H1 (cell line): Measurements from ENCODE around the gene UBA3.

ENCODE experiments used
- EGR1 ChIP-seq: IDR thresholded peaks from 2 replicates; pipeline ENCODE4 v1.6.1; 2011; ENCODE audit warnings: low read depth, low read length, borderline replicate concordance
- MAFK ChIP-seq: IDR thresholded peaks from 2 replicates; pipeline ENCODE4 v1.6.1; 2012; ENCODE audit warnings: low read depth, mild to moderate bottlenecking, improper control_type of control experiment, low read length
- YY1 ChIP-seq: IDR thresholded peaks from 2 replicates; pipeline ENCODE4 v1.6.1; 2011; ENCODE audit warnings: low read depth, mild to moderate bottlenecking, low read length
- TF ChIP-seq, protein P1 (sequence below): IDR thresholded peaks from 2 replicates; pipeline ENCODE4 v1.6.1; 2011; ENCODE audit warnings: low read length, improper control_type of control experiment
- TF ChIP-seq, protein P2 (sequence below), 3 experiments: IDR thresholded peaks; 1 replicate in 2 of 3; 2 replicates in 1 of 3; pipeline versions ENCODE4 v1.5.1 to v1.6.1; 2011; ENCODE audit warnings: low read length in 3 of 3, mild to moderate bottlenecking in 3 of 3, inconsistent platforms in 2 of 3, low read depth in 1 of 3, moderate library complexity in 1 of 3; ENCODE audit not compliant: insufficient read depth in 1 of 3; ENCODE audit errors: control extremely low read depth in 1 of 3

DNA sequence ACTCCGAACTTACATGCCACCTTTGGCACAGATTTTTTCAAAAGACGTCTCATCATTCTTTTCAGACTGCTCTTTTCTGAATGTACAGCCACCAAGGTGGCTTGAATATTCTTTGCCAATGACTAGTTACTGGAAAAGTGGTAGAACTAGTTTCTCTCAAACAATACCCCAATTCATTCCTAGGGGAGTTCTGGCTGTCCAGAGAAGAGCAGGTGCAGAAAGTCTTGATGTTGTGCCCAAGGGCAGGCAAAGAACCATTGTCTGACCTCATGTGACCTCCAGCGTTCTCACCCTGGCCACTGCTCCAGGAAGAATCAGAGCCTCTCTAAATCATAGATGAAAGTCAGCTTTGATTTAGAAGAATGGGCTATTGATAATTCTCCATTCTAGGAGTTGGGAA, 36.7 kb upstream of the UBA3 start:
- TF ChIP-seq MAFK (no peak), YY1 (no peak), EGR1 (no peak)
- TF ChIP-seq, protein P1, sequence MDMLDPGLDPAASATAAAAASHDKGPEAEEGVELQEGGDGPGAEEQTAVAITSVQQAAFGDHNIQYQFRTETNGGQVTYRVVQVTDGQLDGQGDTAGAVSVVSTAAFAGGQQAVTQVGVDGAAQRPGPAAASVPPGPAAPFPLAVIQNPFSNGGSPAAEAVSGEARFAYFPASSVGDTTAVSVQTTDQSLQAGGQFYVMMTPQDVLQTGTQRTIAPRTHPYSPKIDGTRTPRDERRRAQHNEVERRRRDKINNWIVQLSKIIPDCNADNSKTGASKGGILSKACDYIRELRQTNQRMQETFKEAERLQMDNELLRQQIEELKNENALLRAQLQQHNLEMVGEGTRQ, result no peak
- TF ChIP-seq, protein P2, sequence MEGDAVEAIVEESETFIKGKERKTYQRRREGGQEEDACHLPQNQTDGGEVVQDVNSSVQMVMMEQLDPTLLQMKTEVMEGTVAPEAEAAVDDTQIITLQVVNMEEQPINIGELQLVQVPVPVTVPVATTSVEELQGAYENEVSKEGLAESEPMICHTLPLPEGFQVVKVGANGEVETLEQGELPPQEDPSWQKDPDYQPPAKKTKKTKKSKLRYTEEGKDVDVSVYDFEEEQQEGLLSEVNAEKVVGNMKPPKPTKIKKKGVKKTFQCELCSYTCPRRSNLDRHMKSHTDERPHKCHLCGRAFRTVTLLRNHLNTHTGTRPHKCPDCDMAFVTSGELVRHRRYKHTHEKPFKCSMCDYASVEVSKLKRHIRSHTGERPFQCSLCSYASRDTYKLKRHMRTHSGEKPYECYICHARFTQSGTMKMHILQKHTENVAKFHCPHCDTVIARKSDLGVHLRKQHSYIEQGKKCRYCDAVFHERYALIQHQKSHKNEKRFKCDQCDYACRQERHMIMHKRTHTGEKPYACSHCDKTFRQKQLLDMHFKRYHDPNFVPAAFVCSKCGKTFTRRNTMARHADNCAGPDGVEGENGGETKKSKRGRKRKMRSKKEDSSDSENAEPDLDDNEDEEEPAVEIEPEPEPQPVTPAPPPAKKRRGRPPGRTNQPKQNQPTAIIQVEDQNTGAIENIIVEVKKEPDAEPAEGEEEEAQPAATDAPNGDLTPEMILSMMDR (IDR thresholded peaks at IDR 0.05; ENCODE audit: control extremely low read depth in 1 of 3, insufficient read depth in 1 of 3, low read depth in 1 of 3, low read length in 3 of 3), result no peak
